NCI-H2029 treated with DMSO at 0.1 percent for 48 hours (cell line): ENCODE results near the gene ZBTB46.
"Not testable (repeated sequence)": the region's sequence is repeated elsewhere in the genome, so short reads cannot be mapped to it uniquely, and the experiment has no call there.

Experiments
- DNase-seq: peaks from one replicate; lab custom pipeline; 2025; lab: John Stamatoyannopoulos, UW

The ZBTB46 gene, protein sequence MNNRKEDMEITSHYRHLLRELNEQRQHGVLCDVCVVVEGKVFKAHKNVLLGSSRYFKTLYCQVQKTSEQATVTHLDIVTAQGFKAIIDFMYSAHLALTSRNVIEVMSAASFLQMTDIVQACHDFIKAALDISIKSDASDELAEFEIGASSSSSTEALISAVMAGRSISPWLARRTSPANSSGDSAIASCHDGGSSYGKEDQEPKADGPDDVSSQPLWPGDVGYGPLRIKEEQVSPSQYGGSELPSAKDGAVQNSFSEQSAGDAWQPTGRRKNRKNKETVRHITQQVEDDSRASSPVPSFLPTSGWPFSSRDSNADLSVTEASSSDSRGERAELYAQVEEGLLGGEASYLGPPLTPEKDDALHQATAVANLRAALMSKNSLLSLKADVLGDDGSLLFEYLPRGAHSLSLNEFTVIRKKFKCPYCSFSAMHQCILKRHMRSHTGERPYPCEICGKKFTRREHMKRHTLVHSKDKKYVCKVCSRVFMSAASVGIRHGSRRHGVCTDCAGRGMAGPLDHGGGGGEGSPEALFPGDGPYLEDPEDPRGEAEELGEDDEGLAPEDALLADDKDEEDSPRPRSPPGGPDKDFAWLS

DNA sequence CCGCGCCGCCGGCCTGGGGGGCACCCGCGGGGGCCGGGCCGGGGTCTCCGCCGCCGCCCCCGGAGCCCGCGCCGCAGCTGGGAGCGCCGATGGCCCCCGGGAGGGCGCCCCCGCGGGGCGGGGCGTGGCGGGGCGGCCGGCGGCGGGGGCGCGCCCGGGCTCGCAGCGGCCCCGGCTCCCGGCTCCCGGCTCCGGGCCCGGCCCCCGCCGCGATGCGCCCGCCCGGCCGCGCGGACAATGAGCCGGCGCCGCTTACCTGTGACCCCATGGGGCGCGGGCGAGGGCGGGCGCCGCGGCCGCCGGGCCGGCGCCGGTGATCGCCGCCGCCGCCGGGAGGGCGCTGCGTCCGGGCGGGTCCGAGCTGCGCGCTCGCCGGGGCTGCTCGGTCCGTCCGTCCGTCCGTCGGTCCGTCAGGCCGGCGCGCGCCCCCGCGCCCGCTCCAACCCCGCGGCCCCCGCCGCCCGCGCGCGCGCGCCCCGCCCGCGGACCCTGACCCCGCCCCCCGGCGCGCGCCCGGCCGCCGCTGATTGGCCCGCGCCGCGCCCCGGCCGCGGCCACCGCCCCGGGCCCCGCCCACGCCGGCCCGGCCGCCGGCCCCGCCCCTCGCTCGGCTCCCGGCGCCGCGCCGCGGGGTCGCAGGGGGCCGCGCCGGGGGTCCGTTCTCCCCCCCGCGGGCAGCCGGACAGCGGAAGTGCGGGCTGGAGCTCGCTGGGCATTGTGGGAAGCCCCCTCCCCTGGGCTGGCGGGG lies at the start of gene ZBTB46:
ZBTB46 (minus strand) TSS at position 424 of the 748 bp plus-strand sequence. CDS start 40,507 bp downstream, outside the sequence.
- no peak for DNase-seq

DNA sequence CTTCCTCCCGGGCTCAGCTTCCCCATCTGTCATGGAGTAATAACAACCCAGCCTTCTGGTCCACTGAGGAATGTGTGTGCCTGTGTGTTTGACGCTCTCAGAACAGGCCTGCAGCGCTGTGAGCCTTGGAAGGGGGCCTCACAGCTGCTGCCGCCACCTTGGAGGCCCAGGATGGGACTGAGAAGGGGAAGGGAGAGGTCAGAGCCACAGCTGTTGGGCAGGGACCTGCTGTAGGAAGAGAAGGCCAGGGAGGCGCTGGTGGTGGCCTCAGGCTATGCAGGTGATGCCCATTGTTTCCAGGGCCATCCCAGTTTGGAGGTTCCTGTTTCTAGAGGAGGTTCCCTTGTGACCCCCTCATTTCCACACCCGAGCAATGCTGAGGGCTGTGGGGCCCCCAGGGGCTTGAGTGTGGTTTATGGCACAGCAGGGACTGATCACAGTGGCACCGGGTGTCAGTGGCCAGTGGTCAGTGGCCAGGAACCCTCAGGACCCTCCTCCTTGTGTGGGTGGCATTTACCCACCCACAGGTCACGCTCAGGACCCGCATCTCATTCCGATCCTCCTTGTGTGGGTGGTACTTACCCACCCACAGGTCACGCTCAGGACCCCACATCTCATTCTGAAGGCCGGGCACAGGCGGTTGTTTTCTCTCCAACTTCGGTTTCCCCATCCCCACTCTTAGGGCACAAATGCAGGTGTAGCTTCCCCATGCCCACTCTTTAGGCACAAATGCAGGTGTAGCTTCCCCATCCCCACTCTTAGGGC lies 48.0 kb upstream of the ZBTB46 start:
- DNase-seq, result no peak

DNA sequence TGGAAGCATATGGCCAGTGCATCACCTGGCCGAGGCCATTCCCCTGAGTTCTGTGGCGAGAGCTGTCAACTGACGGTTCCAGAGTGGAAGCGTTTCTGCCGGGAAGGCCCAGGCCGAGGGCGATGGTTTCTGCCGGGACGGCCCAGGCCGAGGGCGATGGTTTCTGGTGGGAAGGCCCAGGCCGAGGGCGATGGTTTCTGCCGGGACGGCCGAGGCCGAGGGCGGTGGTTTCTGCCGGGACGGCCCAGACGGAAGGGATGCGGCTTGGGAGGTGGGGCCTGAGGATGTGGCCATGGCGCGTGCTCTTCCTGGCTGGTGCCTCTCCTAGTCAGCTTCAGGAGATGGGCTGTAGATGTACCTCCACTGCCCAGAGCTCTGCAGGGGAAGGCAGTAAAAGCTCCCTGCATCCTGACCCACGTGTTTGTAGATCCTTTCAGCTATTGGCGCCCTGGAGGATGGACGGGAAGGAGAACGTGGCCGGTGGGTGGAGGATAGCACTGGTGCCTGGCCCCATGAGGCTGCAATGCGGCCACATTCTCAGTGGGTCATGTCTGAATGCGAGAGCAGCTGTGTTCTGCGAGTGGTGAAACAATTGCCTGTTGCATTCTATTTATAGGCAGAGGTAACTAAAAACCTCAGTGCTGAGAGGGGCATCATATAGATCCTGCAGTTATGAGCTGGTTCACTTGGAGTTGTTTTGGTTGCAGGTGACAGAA lies 46.8 kb upstream of the ZBTB46 start:
- DNase-seq, result no peak

DNA sequence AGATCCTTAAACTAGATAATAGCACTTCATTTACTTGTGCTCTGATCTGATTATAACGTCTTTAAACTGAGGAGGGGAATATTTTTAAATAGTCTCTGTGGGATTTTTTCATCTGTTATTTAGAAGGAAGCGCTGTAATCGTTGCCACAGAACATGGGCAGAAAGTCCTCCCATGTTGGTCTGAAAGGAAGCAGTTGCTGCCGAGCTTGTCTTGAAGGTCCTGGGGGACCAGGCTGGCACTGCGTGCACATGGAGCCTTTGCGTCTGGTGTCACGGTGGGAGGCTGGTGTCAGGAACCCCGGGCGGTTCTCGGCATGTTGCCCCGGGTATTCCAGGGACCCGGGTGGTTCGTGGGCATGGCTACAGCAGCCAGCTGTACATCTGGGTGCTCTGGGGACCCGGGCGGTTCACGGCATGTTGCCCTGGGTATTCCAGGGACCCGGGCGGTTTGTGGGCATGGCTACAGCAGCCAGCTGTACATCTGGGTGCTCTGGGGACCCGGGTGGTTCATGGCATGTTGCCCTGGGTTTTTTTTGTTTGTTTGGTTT lies 45.5 kb upstream of the ZBTB46 start:
- DNase-seq, result no peak

DNA sequence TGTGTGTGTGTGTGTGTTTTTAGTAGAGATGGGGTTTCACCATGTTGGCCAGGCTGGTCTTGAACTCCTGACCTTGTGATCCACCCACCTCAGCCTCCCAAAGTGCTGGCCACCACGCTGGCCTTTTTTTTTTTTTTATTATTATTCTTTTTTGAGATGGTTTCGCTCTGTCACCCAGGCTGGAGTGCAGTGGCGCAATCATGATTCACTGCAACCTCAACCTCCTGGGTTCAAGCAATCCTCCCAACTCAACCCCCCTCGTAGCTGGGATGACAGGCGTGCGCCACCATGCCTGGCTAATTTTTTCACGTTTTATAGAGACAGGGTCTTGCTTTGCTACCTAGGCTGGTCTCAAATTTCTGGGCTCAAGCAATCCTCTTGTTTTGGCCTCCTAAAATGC lies 43.2 kb upstream of the ZBTB46 start:
- not testable (repeated sequence) for DNase-seq

DNA sequence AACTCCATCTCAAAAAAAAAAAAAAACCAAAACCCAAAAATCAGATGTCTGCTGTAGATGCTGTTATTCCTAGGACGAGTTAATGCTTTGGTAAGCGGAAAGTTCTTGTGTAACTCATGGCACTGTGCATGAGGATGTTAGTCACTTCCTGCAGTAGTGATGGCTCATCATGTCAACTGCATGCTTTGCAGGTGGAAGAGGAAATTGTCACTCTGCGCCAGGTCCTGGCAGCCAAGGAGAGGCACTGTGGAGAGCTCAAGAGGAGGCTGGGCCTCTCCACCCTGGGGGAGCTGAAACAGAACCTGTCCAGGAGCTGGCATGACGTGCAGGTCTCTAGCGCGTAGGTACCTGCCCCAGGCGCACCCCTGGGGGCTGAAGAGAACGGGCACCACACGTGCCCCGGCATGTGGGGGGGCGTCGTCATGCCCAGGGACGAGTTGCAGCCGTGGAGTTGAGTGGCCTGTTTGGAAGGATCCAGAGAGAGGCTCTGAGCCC lies 42.5 kb upstream of the ZBTB46 start:
- DNase-seq, result no peak

DNA sequence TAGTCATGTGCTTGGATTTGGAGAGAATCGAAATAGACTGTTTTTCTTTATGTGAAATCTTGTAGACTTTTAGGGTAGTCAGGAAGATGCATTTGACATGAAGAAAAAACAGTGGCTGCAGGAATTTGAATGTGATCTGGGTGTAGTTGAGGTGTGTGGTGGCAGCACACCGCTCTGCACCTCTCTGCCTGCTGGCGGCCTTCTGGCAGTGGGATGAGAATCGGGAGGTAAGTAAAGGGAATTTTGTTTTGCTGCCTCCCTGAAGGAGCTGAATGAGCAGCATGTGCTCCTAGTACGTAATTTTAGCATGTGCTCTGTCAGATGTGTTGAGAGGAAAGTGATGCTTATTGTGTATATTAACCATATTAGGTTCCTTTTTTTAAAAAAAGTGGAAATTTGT lies 37.2 kb upstream of the ZBTB46 start:
- no peak for DNase-seq

DNA sequence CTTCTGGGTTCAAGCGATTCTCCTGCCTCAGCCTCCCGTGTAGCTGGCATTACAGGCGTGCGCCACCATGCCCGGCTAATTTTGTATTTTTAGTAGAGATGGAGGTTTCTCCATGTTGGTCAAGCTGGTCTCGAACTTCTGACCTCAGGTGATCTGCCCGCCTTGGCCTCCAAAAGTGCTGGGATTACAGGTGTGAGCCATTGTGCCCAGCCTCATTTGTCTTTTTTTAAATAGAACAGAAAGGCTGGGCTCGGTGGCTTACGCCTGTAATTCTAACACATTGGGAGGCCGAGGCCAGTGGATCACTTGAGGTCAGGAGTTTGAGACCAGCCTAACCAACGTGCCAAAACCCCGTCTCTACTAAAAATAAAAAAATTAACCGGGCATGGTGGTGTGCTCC lies 36.0 kb upstream of the ZBTB46 start:
- not testable (repeated sequence) for DNase-seq

DNA sequence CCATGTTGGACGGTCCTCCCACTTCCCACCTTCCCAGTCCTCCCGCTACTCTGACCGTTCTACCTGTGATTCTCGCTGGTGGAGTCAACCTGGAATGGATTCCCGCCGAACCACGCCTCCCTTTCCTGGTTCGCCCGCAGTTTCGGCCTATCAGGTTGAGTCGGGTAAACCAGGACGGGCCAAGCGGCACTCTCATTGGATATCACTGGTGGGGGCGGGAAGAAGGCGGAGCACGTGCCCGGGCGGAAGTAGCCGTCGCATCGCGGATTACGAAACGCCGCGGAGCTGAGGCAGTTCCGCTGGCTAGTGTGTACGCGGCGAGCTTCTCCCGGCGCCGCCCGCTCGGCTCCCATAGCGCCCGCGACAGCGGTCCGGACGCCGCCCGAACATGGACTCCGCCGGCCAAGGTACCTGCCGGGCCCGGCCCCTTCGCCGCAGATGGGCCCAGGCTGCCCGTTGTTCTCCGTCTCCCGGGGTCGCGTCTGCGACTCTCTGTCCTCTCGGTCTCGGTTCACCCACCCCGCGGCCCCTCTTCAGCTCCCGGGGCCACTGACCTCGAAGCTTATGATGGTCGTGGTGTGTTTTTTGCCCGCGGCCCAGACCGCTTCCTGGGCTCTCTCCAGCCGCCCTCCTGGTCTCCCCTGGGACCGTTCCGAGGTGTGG lies 34.0 kb upstream of the ZBTB46 start, which contains the start of gene TPD52L2:
TPD52L2 (plus strand) TSS at position 293 of the 663 bp plus-strand sequence; CDS start at position 389, 96 bp downstream.
- DNase-seq, result peak; percentile 96

DNA sequence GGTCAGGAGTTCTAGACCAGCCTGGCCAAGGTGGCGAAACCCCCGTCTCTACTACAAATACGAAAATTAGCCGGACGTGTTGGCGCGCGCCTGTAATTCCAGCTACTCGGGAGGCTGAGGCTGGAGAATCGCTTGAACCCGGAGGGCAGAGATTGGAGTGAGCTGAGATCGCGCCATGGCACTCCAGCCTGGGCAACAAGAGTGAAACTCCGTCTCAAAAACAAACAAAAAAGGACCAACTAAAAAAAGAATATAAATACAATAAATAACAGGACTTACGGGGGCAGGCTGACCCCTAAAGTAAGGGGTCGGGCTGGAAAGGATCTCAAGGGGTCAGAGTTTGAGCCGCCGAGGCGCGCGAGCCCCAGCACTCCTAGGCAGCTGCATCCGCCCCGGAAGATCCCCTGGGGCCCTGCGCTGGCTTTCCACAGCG lies 33.5 kb upstream of the ZBTB46 start:
- no peak for DNase-seq

DNA sequence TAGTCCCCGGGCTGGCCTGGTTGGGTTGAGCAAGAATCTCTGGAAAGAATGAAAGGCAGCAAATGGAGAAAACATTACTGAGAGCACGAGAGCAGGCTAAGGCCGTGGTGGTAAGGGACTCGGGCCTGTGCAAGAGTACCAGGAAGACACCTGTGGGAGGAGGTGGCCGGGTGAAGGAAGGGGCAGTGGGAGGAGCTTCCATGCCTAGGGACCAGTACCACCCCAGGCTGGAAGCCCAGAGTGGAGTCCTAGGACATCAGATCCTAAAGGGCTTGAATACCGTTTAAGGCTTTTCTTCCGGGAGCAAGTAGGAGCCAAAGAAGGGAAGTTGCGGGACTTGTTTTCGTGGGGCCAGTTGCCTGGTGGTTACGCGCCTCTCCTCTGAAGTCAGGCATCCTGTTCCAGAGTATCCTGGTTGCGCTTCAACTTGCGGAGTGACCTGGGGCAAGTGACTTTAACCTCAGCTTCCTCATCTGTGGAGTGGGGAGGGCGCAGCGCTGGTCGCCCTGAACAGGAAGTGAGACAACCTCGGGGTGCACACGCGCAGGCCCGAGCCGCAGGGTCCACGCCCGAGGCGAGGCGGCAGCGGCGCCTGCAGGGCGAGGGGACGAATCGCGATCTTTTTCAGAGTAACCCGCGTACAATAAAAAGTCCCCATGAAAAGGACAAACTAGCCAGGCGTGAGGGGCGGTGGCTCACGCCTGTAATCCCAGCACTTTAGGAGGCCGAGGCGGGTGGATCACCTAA lies 32.9 kb upstream of the ZBTB46 start:
- peak; percentile 24 for DNase-seq

DNA sequence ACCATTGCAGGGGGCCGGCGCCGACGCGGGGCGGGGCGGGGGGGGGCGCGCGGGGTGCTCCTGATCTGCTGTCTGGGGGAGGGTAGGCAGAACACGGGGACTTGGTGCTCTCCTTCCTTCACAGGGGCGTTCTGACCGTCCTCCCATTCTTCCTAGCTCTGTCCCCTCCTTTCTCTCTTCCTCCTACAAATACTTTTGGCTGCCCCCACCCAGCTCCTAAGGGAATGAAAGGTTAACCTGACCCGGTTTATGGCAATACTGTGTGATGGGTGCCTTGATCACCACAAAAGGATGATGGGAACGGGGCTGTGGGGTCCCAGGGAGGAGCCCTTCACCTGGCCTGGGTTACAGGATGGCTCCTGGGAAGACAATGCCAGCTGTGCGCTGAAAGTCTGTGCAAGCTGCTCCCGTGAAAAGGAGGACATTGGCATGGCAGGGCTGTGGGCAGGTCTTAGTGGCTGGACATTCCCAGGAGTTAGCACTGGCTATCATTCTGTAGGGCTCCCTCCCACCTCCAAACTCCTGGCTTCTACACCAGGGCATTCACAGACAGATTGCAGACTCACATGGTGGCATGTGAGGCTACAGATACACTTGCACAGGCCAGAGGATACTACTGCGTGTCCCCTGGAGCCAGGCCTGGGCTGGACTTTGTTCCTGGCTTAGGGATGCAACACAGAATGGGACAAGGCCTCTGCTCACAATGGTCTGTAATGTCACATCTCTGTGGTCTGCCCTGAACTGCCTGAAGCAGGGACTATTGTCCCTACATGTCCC lies 32.1 kb upstream of the ZBTB46 start:
- DNase-seq, result no peak

DNA sequence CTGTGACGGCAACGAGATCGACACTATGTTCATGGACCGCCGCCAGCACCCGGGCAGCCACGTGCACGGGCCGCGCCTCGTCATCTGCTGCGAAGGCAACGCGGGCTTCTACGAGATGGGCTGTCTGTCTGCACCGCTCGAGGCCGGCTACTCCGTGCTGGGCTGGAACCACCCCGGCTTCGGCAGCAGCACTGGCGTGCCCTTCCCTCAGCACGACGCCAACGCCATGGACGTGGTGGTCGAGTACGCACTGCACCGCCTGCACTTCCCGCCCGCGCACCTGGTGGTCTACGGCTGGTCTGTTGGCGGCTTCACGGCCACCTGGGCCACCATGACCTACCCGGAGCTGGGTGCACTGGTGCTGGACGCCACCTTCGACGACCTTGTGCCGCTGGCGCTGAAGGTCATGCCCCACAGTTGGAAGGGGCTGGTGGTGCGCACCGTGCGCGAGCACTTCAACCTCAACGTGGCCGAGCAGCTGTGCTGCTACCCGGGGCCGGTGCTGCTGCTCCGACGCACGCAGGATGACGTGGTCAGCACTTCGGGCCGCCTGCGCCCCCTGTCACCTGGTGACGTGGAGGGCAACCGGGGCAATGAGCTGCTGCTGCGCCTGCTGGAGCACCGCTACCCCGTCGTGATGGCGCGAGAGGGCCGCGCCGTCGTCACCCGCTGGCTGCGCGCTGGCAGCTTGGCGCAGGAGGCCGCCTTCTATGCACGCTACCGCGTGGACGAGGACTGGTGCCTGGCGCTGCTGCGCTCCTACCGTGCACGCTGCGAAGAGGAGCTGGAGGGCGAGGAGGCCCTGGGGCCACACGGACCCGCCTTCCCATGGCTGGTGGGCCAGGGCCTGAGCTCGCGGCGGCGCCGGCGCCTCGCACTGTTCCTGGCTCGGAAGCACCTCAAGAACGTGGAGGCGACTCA lies 31.2 kb upstream of the ZBTB46 start:
- DNase-seq, result no peak

DNA sequence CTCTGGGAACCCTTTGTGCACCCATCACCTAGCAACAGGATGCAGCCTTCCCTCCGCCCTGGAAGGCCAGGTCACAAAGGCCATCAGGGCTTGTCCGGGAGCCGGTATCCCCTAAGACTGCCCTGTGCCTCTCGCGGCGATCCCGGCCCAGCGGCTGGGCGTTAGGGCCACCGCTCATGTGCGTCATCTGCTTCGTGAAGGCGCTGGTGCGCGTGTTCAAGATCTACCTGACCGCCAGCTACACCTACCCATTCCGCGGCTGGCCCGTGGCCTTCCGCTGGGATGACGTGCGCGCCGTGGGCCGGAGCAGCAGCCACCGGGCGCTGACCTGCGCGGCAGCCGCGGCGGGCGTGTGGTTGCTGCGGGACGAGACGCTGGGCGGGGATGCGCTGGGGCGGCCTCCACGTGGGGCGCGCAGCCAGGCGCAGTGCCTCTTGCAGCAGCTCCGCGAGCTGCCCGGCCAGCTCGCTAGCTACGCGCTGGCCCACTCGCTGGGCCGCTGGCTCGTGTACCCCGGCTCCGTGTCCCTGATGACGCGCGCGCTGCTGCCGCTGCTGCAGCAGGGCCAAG lies 30.4 kb upstream of the ZBTB46 start, which contains the start of gene ABHD16B:
ABHD16B (plus strand) TSS at position 134 of the 570 bp plus-strand sequence; CDS start at position 177, 43 bp downstream.
- DNase-seq, result no peak

DNA sequence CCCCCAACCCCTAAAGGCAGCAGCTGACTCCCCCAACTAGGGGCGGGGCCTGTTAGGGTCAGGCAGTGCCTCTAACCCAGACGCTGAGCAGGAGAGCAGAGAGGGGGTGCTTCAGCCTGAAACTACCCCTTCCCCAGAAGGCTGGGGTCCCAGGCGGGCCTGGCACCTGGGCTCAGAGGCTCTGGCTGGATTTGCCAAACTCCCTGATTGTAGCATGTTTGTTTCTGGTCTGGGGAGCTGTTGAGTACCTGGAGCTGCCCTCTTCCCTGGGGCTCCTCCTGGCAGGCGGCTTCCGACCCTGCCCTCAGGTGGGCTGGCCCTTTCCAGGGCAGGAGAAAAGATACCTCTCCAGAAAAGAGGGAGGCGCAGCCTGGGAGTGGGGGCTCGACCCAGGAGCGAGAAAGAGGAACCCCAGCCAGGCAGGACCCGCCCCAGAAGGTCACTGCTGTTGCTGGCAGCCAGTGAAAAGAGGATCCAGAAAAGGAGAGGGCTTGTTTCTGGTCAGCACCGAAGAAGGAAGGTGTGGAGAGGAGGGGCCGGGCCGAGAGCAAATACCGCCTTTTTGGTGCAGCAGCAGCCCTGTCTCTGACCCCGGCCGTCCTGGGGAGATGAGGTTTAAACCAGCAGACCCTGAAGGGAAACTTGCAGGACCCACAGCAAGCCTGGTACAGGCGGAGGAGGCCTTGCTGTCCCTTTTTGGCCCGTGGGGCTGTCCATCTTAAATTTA lies 29.4 kb upstream of the ZBTB46 start:
- DNase-seq, result no peak

DNA sequence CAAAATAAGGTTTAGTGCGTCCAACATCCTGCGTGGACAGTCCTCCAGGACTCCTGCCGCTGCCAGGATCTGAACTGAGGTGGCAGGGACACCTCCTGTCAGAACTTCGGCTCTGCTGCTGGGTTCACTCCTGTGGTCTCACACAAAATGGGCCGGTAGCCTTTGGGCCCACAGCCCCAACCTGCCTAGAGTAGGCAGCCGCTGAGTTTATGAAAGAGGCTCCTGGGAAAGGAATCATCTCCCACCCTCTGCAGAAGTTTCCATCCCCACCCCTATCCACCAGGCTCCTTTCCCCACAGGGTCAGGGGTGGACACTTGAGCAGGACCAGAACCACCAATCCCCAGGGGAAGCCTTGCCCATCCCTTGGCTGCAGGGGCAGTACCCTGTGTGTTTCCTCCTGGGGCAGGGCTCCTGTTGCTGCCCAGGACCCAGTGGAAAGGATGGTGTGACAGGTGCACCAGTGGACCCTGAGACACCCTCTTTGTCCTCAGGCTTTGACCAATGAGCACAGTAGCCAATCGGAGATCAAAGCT lies 28.2 kb upstream of the ZBTB46 start:
- DNase-seq, result no peak
